ENCODE data around the gene UBA1.
"Not testable (repeated sequence)": the region's sequence is repeated elsewhere in the genome, so short reads cannot be mapped to it uniquely, and the experiment has no call there.

DNA sequence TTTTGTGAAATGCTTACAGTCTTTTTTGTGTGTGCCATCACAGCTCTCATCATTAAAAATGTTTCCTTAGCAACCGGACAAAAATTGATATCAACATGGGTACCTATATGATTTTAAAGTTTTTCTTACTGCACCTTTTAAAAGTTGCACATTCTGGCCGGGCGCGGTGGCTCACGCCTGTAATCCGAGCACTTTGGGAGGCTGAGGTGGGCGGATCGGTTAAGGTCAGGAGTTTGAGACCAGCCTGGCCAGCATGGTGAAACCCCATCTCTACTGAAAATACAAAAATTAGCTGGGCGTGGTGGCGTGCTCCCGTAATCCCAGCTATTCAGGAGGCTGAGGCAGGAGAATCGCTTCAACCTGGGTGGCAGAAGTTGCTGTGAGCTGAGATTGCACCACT, 64.0 kb downstream of the UBA1 start:
- TF ChIP-seq CTCF (IDR thresholded peaks at IDR 0.05; ENCODE audit: insufficient read depth, low read depth, low read length); EZH2 (IDR thresholded peaks at IDR 0.05; ENCODE audit: insufficient read depth, low read length): not testable (repeated sequence)
